ACC112 (cell line): ENCODE data around the gene HCAR1.
"Not testable (repeated sequence)": the region's sequence is repeated elsewhere in the genome, so short reads cannot be mapped to it uniquely, and the experiment has no call there.

Source experiments
- H2AFZ ChIP-seq: fragments of 200-600 bp; sonication (generic); one replicate; pipeline ENCODE4 v1.6.0; 2017; ENCODE audit warnings: antibody characterized with exemption, low read length; ENCODE audit not compliant: unreplicated experiment
- H3K27ac ChIP-seq: fragments of 200-600 bp; sonication (generic); 2 replicates; pipeline ENCODE4 v1.5.1; 2014; ENCODE audit warnings: low read depth, mild to moderate bottlenecking, antibody characterized with exemption, low read length, moderate library complexity
- H3K27me3 ChIP-seq: fragments of 200-600 bp; sonication (generic); 2 replicates; pipeline ENCODE4 v1.6.1; 2014; ENCODE audit warnings: mild to moderate bottlenecking, antibody characterized with exemption, low read length, moderate library complexity, mixed read lengths; ENCODE audit not compliant: insufficient read depth
- H3K36me3 ChIP-seq: fragments of 200-600 bp; sonication (generic); 2 replicates; pipeline ENCODE4 v1.6.1; 2016; ENCODE audit warnings: mild to moderate bottlenecking, antibody characterized with exemption, low read length, moderate library complexity, mixed read lengths; ENCODE audit not compliant: insufficient read depth
- H3K4me1 ChIP-seq: fragments of 200-600 bp; sonication (generic); one replicate; pipeline ENCODE4 v1.6.1; 2016; ENCODE audit warnings: low read length, mixed read lengths; ENCODE audit not compliant: insufficient read depth, unreplicated experiment, control insufficient read depth
- H3K4me3 ChIP-seq: fragments of 200-600 bp; sonication (generic); 2 replicates; pipeline ENCODE4 v1.5.1; 2014; ENCODE audit warnings: mild to moderate bottlenecking, low read depth, low read length
- H3K79me2 ChIP-seq: fragments of 200-600 bp; sonication (generic); one replicate; pipeline ENCODE4 v1.6.0; 2016; ENCODE audit warnings: low read length; ENCODE audit not compliant: control insufficient read depth, unreplicated experiment, insufficient read depth

The HCAR1 gene

GRCh38 chr12:122740351-122740750, 9.7 kb upstream of the HCAR1 start:
- Histone ChIP-seq H3K4me1 (no peaks in the 10 kb centered on the region), H2AFZ (no peak overlapping the region), H3K79me2 (no peaks in the 10 kb centered on the region), H3K36me3 (no peaks in the 10 kb centered on the region), H3K27ac (no peak overlapping the region), H3K27me3 (no peaks in the 10 kb centered on the region), H3K4me3 (no peak overlapping the region)

DNA sequence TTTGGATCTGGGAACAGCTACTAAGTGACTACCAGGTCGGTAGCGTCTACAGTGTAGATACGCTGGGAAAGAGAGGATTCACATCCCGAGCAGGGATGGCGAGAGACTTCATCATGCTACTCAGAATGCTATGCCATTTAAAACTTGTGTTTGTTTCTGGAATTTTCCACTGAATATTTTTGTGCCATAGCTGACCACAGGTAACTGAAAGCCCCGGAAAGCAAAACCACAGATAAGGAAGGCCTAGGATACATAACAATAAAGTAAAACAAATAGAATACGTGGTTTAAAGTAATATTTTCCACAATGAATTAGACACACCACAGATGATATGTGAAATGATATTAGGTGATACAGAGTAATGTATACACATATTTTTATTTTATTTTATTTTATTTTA, 7.9 kb upstream of the HCAR1 start:
- Histone ChIP-seq H3K27ac (no peak overlapping the region), H3K36me3 (no peaks in the 10 kb centered on the region), H2AFZ (no peak overlapping the region), H3K79me2 (no peaks in the 10 kb centered on the region), H3K4me3 (no peak overlapping the region), H3K4me1 (no peaks in the 10 kb centered on the region), H3K27me3 (no peaks in the 10 kb centered on the region)

DNA sequence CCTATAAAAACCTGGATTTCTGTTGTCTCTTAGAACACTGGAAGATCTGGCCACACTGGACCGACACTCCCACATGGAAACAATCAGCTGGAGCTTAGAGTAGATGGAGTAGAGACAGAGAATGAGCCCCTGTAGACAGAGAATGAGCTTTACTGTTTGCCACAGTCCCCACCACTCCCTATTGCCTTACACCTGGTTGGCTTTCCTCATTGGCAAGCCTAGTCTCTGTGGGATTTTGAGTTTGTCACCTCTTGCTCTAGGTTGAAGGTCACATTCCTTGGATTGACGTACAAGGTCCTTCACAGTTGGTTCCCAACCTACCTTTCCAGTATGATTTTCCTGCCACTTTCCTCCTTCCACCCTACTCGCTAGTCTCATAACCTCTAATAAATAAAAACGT, 2.0 kb upstream of the HCAR1 start:
- Histone ChIP-seq H3K4me1 (peaks cover 10% of the 10 kb centered on the region), H3K36me3 (no peaks in the 10 kb centered on the region), H3K27ac (no peak overlapping the region), H3K27me3 (no peaks in the 10 kb centered on the region), H3K4me3 (no peak overlapping the region), H3K79me2 (no peaks in the 10 kb centered on the region), H2AFZ (no peak overlapping the region)

DNA sequence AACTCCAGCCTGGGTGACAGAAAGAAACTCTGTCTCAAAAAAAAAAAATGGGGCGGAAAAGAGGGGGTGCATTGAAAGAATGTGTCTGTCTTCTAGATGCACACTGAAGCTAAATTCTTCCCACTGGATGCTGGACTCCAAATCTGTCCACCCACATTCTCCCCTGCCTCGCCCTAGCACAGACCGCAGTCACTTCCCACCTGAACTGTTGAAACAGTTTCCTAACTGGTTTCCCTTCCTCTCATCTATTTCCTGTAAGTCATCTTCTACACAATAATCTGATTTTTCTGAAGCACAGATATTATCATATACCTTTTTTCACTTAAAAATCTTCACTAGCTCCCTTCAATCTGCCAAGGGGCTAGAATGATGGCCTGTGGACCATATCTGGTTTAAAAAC, 1.5 kb upstream of the HCAR1 start:
- no peaks in the 10 kb centered on the region for H3K79me2 ChIP-seq
- H3K27ac ChIP-seq, result no peak overlapping the region
- no peaks in the 10 kb centered on the region for H3K27me3 ChIP-seq
- H3K36me3 ChIP-seq, result no peaks in the 10 kb centered on the region
- no peak overlapping the region for H2AFZ ChIP-seq
- no peak overlapping the region for H3K4me3 ChIP-seq
- H3K4me1 ChIP-seq, result peaks cover 10% of the 10 kb centered on the region

GRCh38 chr12:122729583-122730214, 945 bp downstream of the HCAR1 start:
- H3K79me2 ChIP-seq, result no peaks in the 10 kb centered on the region
- no peaks in the 10 kb centered on the region for H3K27me3 ChIP-seq
- H2AFZ ChIP-seq, result no peak overlapping the region
- H3K4me3 ChIP-seq, result peak overlapping the region; percentile 74
- H3K36me3 ChIP-seq, result no peaks in the 10 kb centered on the region
- no peak overlapping the region for H3K27ac ChIP-seq
- H3K4me1 ChIP-seq, result peaks cover 10% of the 10 kb centered on the region

DNA sequence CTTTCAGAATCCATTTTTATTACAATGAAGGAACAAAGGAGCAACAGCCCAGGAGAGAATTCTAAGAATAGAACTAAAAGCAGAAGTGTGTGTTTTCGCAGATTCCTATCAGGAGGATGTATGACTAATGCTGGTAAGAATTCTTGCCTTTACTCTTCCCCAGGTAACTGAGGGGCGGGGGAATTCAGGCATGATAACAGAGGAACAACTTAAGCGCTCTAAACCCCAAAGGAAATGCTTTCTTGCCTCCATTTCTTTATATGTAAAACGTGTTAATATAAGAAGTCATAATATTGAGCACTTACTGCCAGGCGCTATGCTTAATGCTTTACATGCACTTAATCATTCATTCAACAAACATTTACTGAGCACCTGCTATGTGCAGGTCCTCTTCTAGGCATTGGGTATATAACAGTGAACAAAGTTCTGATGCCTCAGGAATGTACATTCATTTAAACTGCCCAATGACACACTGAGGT, 4.5 kb downstream of the HCAR1 start:
- Histone ChIP-seq H2AFZ (no peak overlapping the region), H3K27ac (no peak overlapping the region), H3K27me3 (no peaks in the 10 kb centered on the region), H3K79me2 (no peaks in the 10 kb centered on the region), H3K36me3 (no peaks in the 10 kb centered on the region), H3K4me3 (no peak overlapping the region), H3K4me1 (peaks cover 9% of the 10 kb centered on the region)

DNA sequence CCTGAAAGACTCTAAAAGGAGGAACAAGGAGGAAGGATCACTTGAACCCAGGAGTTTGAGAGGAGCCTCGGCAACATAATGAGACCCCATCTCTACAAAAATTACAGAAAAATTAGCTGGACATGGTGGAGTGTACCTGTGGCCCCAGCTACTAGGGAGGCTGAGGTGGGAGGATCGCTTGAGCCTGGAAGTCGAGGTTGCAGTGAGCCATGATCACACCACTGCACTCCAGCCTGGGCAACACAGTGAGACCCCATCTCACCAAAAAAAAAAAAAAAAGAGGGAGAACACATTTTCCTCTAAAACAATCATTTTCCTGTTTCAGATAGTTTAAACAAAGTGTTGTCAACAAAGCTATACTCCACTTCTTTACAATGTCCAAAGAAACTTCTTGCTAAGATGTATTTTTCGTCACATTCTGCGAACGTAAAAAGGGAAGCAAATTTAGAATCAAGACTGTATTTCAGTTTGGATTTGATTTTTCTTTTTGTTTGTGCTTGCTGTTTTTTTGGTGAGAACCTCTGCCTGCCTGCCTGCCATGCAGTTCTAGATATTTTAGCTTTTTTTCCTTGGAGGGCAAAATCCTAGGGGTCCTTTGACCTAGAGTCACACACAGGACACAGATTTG, 5.1 kb downstream of the HCAR1 start:
- Histone ChIP-seq H3K4me1 (peaks cover 4% of the 10 kb centered on the region), H3K27ac (no peak overlapping the region), H3K4me3 (no peak overlapping the region), H3K27me3 (no peaks in the 10 kb centered on the region), H3K79me2 (no peaks in the 10 kb centered on the region), H2AFZ (no peak overlapping the region), H3K36me3 (no peaks in the 10 kb centered on the region)

DNA sequence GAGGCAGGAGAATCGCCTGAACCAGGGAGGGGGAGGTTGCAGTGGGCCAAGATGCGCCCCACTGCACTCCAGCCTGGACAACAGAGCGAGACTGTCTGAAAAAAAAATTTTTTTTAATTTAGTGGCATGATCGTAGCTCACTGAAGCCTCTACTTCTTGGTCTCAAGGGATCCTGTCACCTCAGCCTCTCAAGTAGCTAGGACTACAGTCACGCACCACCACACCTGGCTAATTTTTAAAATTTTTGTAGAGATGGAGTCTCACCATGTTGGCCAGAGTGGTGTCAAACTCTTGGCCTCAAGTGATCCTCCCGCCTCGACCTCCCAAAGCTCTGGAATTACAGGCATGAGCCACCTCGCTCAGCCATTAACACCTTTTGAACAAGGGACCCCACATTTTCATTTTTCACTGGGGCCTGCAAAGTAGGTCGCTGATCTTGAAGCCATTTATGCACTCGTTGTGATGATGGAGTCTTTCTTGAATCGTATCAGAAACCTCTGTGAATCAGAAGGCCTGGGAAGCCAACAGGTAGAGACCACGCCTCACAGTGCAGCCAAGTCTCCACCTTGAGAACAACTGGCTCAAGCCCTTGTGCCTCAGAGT, 5.9 kb downstream of the HCAR1 start:
- Histone ChIP-seq H3K27ac (no peak overlapping the region), H3K79me2 (no peaks in the 10 kb centered on the region), H2AFZ (no peak overlapping the region), H3K4me1 (peaks cover 6% of the 10 kb centered on the region), H3K4me3 (no peak overlapping the region), H3K36me3 (no peaks in the 10 kb centered on the region), H3K27me3 (no peaks in the 10 kb centered on the region)

DNA sequence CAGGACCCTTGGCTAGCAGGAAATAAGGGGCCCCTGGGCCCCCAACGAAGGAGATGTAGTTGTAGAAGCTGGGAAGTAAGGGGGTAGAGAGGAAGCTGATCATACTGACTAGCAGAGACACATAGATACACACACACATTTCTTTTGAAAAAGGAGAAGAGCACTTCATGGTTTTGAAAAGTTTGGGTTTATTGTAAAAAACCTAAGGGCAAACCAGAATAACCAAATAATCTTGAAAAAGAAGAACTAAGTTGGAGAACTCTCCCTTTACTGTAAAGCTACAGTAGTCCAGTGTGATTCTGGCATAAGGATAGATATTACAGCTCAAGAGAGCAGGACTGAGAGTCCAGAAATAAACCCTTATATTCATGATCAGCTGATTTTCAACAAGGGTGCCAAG, 8.3 kb downstream of the HCAR1 start:
- H3K4me3 ChIP-seq, result no peak overlapping the region
- H3K36me3 ChIP-seq, result no peaks in the 10 kb centered on the region
- no peak overlapping the region for H3K27ac ChIP-seq
- no peaks in the 10 kb centered on the region for H3K79me2 ChIP-seq
- H3K27me3 ChIP-seq, result no peaks in the 10 kb centered on the region
- H2AFZ ChIP-seq, result no peak overlapping the region
- peaks cover 6% of the 10 kb centered on the region for H3K4me1 ChIP-seq

- Histone ChIP-seq H3K4me1 (peaks cover 6% of the 10 kb centered on the region), H3K27me3 (no peaks in the 10 kb centered on the region), H2AFZ (no peak overlapping the region), H3K79me2 (no peaks in the 10 kb centered on the region), H3K4me3 (no peak overlapping the region), H3K36me3 (no peaks in the 10 kb centered on the region), H3K27ac (no peak overlapping the region)
Measured at GRCh38 chr12:122721057-122721545, 9.5 kb downstream of the HCAR1 start.

DNA sequence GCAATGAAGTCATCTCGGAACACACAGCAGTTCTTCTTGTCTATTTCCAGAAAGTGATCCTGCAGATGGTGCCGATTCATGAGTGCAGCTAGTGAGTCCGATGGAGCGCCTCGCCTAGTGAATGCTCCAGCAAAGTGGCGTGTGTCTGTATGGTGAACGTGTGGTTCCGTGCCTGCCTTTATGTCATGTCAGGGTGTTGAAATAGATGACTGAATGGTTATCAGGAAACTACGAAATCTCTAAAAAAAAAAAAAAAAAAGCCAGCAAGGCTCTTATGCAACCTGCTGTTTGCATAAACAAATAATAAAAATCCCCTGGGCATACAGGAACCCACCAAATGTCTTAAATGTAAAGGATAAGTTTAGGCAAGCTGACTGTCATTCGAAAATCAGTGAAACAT, 14.0 kb downstream of the HCAR1 start, which contains the start of gene HCAR3:
Gene HCAR3, minus strand, starts transcription at position 154 of the 400 bp plus-strand sequence. Its CDS starts 74 bp downstream, at position 80.
- H2AFZ ChIP-seq, H3K79me2 ChIP-seq, H3K27ac ChIP-seq: not testable (repeated sequence)

More for the DNA sequence above, 14.0 kb downstream of the HCAR1 start, which contains the start of gene HCAR3:
- H3K4me1 ChIP-seq, H3K4me3 ChIP-seq, H3K36me3 ChIP-seq, H3K27me3 ChIP-seq: not testable (repeated sequence)
